CD4-positive, alpha-beta T cell (primary cell): Measurements from ENCODE around the gene PDZK1IP1. TPM values are rescaled to one million over a fixed set of nuclear protein-coding genes. Genes with fewer than 3 reads are reported as not detected.

Experiments
- ATAC-seq: fragments of 200-7000 bp; cut with Tn5 transposase; one replicate; pipeline ENCODE4 v1.10.0; 2022; ENCODE audit warnings: mild to moderate bottlenecking; ENCODE audit not compliant: poor library complexity
- CTCF ChIA-PET: fragments of 350-600 bp; sonication (Branson Sonifier 250); formaldehyde crosslinking; loops from one replicate; lab custom pipeline; 2021; ENCODE audit warnings: antibody characterized with exemption, inconsistent platforms; lab: Charles Lee
- POLR2A ChIA-PET: fragments of 350-600 bp; sonication (Branson Sonifier 250); formaldehyde crosslinking; loops from one replicate; lab custom pipeline; 2021; ENCODE audit warnings: antibody characterized with exemption, inconsistent platforms; lab: Charles Lee
- DNase-seq, 14 experiments: peaks; one replicate each; pipeline ENCODE4 v3.0.0-alpha.2; 2013 to 2020; ENCODE audit warnings: mixed read lengths in 2 of 14
- H3K27ac ChIP-seq, 2 donors: one replicate each; pipeline versions ENCODE4 v1.5.1 to v1.7.0; 2013; ENCODE audit warnings: low read length in 2 of 2, low read depth in 1 of 2, mild to moderate bottlenecking in 1 of 2
- H3K27me3 ChIP-seq, 2 experiments: 1 replicate in 1 of 2; 2 replicates in 1 of 2; pipeline versions ENCODE4 v1.6.1 to v1.7.0; 2013; ENCODE audit warnings: low read length in 2 of 2, control low read depth in 1 of 2, mild to moderate bottlenecking in 1 of 2, moderate library complexity in 1 of 2; ENCODE audit not compliant: insufficient read depth in 2 of 2, control insufficient read depth in 1 of 2
- H3K36me3 ChIP-seq: one replicate; pipeline ENCODE4 v1.6.1; 2013; ENCODE audit warnings: low read length, control low read depth; ENCODE audit not compliant: insufficient read depth
- H3K4me1 ChIP-seq: one replicate; pipeline ENCODE4 v1.6.1; 2013; ENCODE audit warnings: low read length, control low read depth; ENCODE audit not compliant: insufficient read depth
- H3K4me3 ChIP-seq: one replicate; pipeline ENCODE4 v1.5.1; 2013; ENCODE audit warnings: mild to moderate bottlenecking, low read length, moderate library complexity
- H3K9me3 ChIP-seq, 2 experiments: 1 replicate in 1 of 2; 2 replicates in 1 of 2; pipeline versions ENCODE4 v1.6.1 to v1.7.0; 2013; ENCODE audit warnings: low read length in 2 of 2, mild to moderate bottlenecking in 2 of 2, control low read depth in 1 of 2, moderate library complexity in 1 of 2; ENCODE audit not compliant: control insufficient read depth in 1 of 2, insufficient read depth in 1 of 2
- H3K27ac Mint-ChIP-seq: one replicate; pipeline ENCODE4 v1.8.0; 2020; ENCODE audit warnings: mixed read lengths
- H3K27me3 Mint-ChIP-seq: one replicate; pipeline ENCODE4 v1.8.0; 2021; ENCODE audit warnings: mixed read lengths
- H3K36me3 Mint-ChIP-seq: one replicate; pipeline ENCODE4 v1.8.0; 2021; ENCODE audit warnings: low read depth, mixed read lengths
- H3K4me1 Mint-ChIP-seq: one replicate; pipeline ENCODE4 v1.8.0; 2021; ENCODE audit warnings: low read depth, mixed read lengths
- H3K4me3 Mint-ChIP-seq: one replicate; pipeline ENCODE4 v1.8.0; 2020; ENCODE audit warnings: mild to moderate bottlenecking, mixed read lengths
- H3K9me3 Mint-ChIP-seq: one replicate; pipeline ENCODE4 v1.8.0; 2020; ENCODE audit warnings: mixed read lengths
- CTCF ChIP-seq: fragments of 200-600 bp; IDR thresholded peaks from one replicate; pipeline ENCODE4 v1.8.0; 2022; ENCODE audit warnings: antibody characterized with exemption, mild to moderate bottlenecking
- intact Hi-C, 2 experiments: fragments of 100-400 bp; cut with DNase I in 1 of 2; cut with micrococcal nuclease in 1 of 2; formaldehyde crosslinking; loops; one replicate each; pipeline versions ENCODE4 v1.15.1 to v1.9.0; 2023 to 2025; cut with DNase I, micrococcal nuclease
- total RNA-seq, 174 experiments: library from RNA in 2 of 174; stranded (reverse) in 2 of 174; gene quantifications; one replicate each; pipeline ENCODE4 v1.2.3 and lab custom pipeline; 2021 to 2026

Gene PDZK1IP1
- total RNA-seq, 2 experiments from 2014 or later = not detected

DNA sequence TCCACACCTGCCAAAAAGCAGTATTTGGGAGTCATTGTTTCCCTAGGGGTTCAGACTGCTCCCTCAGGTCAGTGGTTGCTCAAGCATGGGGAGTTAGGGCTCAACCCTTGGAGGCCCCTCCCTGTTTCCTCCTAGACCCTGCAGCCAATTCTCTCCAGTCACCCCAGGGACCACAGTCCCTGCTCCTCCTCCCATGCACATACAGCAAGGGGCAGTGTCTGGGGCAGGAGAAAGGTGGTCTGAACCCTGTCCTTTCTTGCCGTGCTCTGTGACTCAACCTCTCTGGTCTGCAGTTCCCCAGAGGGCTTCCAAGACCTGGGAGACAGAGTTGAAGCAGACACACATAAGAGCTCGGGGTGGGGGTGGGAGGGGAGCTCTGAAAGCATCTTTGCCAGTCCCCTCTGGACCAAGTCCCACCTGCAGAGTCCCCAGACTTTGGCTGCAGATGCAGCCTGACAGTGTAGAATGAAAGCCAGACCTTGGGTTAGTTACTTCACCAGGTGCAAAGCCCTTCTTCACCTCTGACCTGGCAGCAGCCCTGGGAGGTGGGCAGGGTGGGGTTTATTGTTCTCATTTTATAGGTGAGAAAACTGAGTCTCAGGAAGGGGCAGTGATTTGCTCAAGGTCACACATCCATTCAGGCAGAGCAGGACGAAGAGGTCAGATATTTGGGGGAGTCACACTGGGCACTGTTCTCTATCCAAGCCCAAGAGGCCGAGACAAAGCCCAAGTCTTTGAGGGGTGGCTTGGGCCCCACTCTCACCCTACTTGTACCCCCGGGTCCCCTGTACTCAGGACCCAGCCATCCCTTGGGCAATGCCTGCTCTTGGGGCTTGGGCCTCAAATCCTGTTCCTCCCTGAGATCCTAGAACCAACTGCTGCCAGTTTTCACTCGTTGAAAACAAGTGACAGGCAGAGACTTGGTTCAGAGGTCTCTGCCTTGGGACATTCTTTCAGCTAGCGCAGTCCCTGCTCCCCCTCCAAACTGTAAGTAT is 748 bp downstream of the PDZK1IP1 start:
- no peaks in the 10 kb centered on the region for H3K4me1 ChIP-seq
- H3K4me1 Mint-ChIP-seq = no peaks in the 10 kb centered on the region
- H3K36me3 ChIP-seq = no peaks in the 10 kb centered on the region
- no peak overlapping the region for H3K27ac Mint-ChIP-seq
- peaks cover 0 to 3% of the 10 kb centered on the region in 2 experiments for H3K27me3 ChIP-seq
- ATAC-seq = no peak
- H3K9me3 ChIP-seq = no peaks in the 10 kb centered on the region
- intact Hi-C loops = no loop called here
- ChIA-PET CTCF (interaction anchor here (1.2 kb wide), 1 partner anchor 10 kb away, joined by 3 read pairs; no protein-coding TSS in a partner anchor), POLR2A (no interaction called here)
- no peak overlapping the region for H3K4me3 Mint-ChIP-seq
- H3K9me3 Mint-ChIP-seq = no peaks in the 10 kb centered on the region
- no peak overlapping the region for H3K4me3 ChIP-seq
- no peak for DNase-seq
- H3K27ac ChIP-seq = no peak overlapping the region
- TF ChIP-seq CTCF = no peak
- no peaks in the 10 kb centered on the region for H3K36me3 Mint-ChIP-seq
- peaks cover 15% of the 10 kb centered on the region for H3K27me3 Mint-ChIP-seq

GRCh38 chr1:47187926-47188250 is 1.9 kb downstream of the PDZK1IP1 start:
- H3K4me3 Mint-ChIP-seq = no peak overlapping the region
- ATAC-seq = no peak
- intact Hi-C loops = no loop called here
- H3K4me1 Mint-ChIP-seq = no peaks in the 10 kb centered on the region
- H3K36me3 Mint-ChIP-seq = no peaks in the 10 kb centered on the region
- Histone ChIP-seq H3K27me3 (peaks cover 0 to 4% of the 10 kb centered on the region in 2 experiments), H3K27ac (no peak overlapping the region), H3K4me1 (no peaks in the 10 kb centered on the region), H3K9me3 (no peaks in the 10 kb centered on the region), H3K4me3 (no peak overlapping the region), H3K36me3 (no peaks in the 10 kb centered on the region)
- TF ChIP-seq CTCF = no peak
- no peak for DNase-seq
- no peaks in the 10 kb centered on the region for H3K9me3 Mint-ChIP-seq
- CTCF ChIA-PET = interaction anchor here (0.6 to 1.2 kb wide), 2 partner anchors 9 to 23 kb away, joined by 3 to 4 read pairs; no protein-coding TSS in a partner anchor
- POLR2A ChIA-PET = no interaction called here
- H3K27ac Mint-ChIP-seq = no peak overlapping the region
- H3K27me3 Mint-ChIP-seq = peaks cover 20% of the 10 kb centered on the region

DNA sequence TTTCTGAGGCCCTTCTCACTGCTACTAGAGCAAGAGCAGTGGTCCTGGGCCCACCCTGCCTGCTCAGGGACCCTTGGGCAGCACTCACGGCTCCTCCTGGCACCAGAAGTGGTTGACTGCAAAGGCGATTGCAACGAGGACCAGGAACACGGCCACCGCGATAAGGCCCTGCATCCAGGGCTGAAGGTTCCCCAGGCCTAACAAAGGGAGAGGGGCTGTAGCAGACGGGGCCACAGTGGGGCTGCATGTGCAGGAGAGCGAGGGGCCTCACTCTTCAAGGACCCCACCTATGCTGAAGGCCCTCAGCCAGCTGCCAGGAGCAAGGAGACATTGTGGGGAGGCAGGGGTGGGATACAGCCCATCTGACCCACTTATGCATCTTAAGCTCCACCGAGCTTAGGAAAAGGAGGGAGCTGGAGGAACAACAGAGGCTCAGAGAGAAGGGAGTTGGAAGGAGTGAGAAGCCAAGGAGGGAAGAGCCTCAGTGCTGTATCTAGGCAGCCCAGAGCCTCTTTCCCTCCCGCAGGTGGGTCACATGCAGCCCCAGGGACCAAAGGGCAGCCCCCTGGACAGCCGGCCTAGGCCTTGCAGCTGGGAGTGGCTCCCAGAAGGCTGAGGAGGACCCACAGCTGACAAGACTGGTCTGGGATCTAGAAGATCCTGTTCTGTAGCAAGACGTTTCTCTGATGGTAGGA is 2.5 kb downstream of the PDZK1IP1 start:
- Histone ChIP-seq H3K27me3 (peaks cover 4 to 7% of the 10 kb centered on the region in 2 experiments), H3K4me3 (no peak overlapping the region), H3K36me3 (no peaks in the 10 kb centered on the region), H3K27ac (no peak overlapping the region), H3K4me1 (no peaks in the 10 kb centered on the region), H3K9me3 (no peaks in the 10 kb centered on the region)
- Mint-ChIP-seq H3K36me3 (no peaks in the 10 kb centered on the region), H3K27ac (no peak overlapping the region), H3K27me3 (peaks cover 20% of the 10 kb centered on the region), H3K9me3 (no peaks in the 10 kb centered on the region), H3K4me1 (no peaks in the 10 kb centered on the region), H3K4me3 (no peak overlapping the region)
- ATAC-seq (no peak), DNase-seq (no peak)
- ChIA-PET POLR2A (no interaction called here), CTCF (no interaction called here)
- intact Hi-C loops = no loop called here
- no peak for TF ChIP-seq CTCF
